A673 (cell line): ENCODE measurements around the gene FIBCD1. TPM values are rescaled to one million over a fixed set of nuclear protein-coding genes. Genes with fewer than 3 reads are reported as not detected.

ENCODE experiments used
- BruUV-seq: library from RNA; stranded (reverse); fragments of 400-500 nt; replicated peaks from 2 replicates; lab custom pipeline; 2021; lab: Mats Ljungman, UMichigan
- CTCF ChIA-PET: fragments of 300-600 bp; sonication (Branson Sonifier 250); formaldehyde crosslinking; loops from one replicate; lab custom pipeline; 2022; ENCODE audit warnings: antibody characterized with exemption; lab: Charles Lee
- POLR2A ChIA-PET: fragments of 300-600 bp; sonication (Branson Sonifier 250); formaldehyde crosslinking; loops from one replicate; lab custom pipeline; 2022; ENCODE audit warnings: antibody characterized with exemption; ENCODE audit not compliant: low non-redundant PET; lab: Charles Lee
- DNase-seq: peaks from one replicate; pipeline ENCODE4 v3.0.0-alpha.2; 2015; ENCODE audit warnings: low spot score
- H3K27ac ChIP-seq: fragments of 200-600 bp; sonication (generic); 2 replicates; pipeline ENCODE4 v1.5.1; 2016; ENCODE audit warnings: mixed run types, low read depth, mild to moderate bottlenecking, mixed read lengths, antibody characterized with exemption, low read length; ENCODE audit not compliant: poor library complexity, severe bottlenecking
- H3K27me3 ChIP-seq: fragments of 200-600 bp; sonication (generic); replicated peaks from 2 replicates; pipeline ENCODE4 v1.6.1; 2017; ENCODE audit warnings: mixed run types, low read depth, mild to moderate bottlenecking, mixed read lengths, antibody characterized with exemption, low read length; ENCODE audit not compliant: insufficient read depth, poor library complexity
- H3K36me3 ChIP-seq: fragments of 200-600 bp; sonication (generic); 2 replicates; pipeline ENCODE4 v1.6.1; 2016; ENCODE audit warnings: mixed run types, mild to moderate bottlenecking, mixed read lengths, antibody characterized with exemption, low read length; ENCODE audit not compliant: insufficient read depth, poor library complexity, severe bottlenecking
- H3K4me1 ChIP-seq: fragments of 200-600 bp; sonication (generic); 2 replicates; pipeline ENCODE4 v1.6.1; 2017; ENCODE audit warnings: mixed run types, mild to moderate bottlenecking, mixed read lengths, antibody characterized with exemption, low read length; ENCODE audit not compliant: insufficient read depth, poor library complexity, severe bottlenecking
- H3K4me3 ChIP-seq: fragments of 200-600 bp; sonication (generic); 2 replicates; pipeline ENCODE4 v1.5.1; 2016; ENCODE audit warnings: low read depth, mixed run types, mild to moderate bottlenecking, mixed read lengths, low read length; ENCODE audit not compliant: poor library complexity, severe bottlenecking
- H3K9me3 ChIP-seq: fragments of 200-600 bp; sonication (generic); 2 replicates; pipeline ENCODE4 v1.6.1; 2016; ENCODE audit warnings: mixed run types, low read depth, mild to moderate bottlenecking, mixed read lengths, antibody characterized with exemption, low read length; ENCODE audit not compliant: poor library complexity, severe bottlenecking
- CTCF ChIP-seq: fragments of 300-800, 200-600 bp; sonication (generic); conservative IDR thresholded peaks from 2 replicates; pipeline ENCODE4 v1.5.1; 2017; ENCODE audit warnings: low read depth, mild to moderate bottlenecking, antibody characterized with exemption, low read length, moderate library complexity, mixed read lengths
- EZH2 ChIP-seq: fragments of 200-600 bp; sonication (generic); IDR thresholded peaks from 2 replicates; pipeline ENCODE4 v1.6.1; 2017; ENCODE audit warnings: borderline replicate concordance, low read depth, mild to moderate bottlenecking, mixed read lengths, antibody characterized with exemption, low read length; ENCODE audit not compliant: poor library complexity, severe bottlenecking
- intact Hi-C: fragments of 100-400 bp; cut with micrococcal nuclease; formaldehyde crosslinking; loops from one replicate; pipeline ENCODE4 v1.10.0; 2022; ENCODE audit not compliant: unreplicated experiment
- total RNA-seq: library from RNA; stranded (reverse); gene quantifications from 2 replicates; pipeline ENCODE4 v1.2.3, GENCODE V29; 2021

The FIBCD1 gene
- total RNA-seq, 1 experiment from 2014 or later: 0.19 TPM

- Histone ChIP-seq H3K27ac (no peak overlapping the region), H3K4me1 (no peaks in the 10 kb centered on the region), H3K4me3 (no peak overlapping the region), H3K36me3 (no peaks in the 10 kb centered on the region), H3K27me3 (no peaks in the 10 kb centered on the region), H3K9me3 (no peaks in the 10 kb centered on the region)
- ChIA-PET CTCF (no interaction called here), POLR2A (no interaction called here)
- no TSS peak for BruUV-seq
- TF ChIP-seq EZH2 (no peak), CTCF (no peak)
- DNase-seq: no peak
- intact Hi-C loops: no loop called here
Measured at GRCh38 chr9:130915096-130915447, 24.0 kb downstream of the FIBCD1 start.

- ChIA-PET CTCF (no interaction called here), POLR2A (no interaction called here)
- no peaks in the 10 kb centered on the region for H3K9me3 ChIP-seq
- H3K27ac ChIP-seq: no peak overlapping the region
- BruUV-seq: no TSS peak
- H3K4me1 ChIP-seq: no peaks in the 10 kb centered on the region
- H3K4me3 ChIP-seq: no peak overlapping the region
- DNase-seq: no peak
- intact Hi-C loops: no loop called here
- TF ChIP-seq EZH2 (no peak), CTCF (no peak)
- H3K27me3 ChIP-seq: no peaks in the 10 kb centered on the region
- H3K36me3 ChIP-seq: no peaks in the 10 kb centered on the region
Measured at GRCh38 chr9:130914417-130915095, 24.5 kb downstream of the FIBCD1 start.

- no peaks in the 10 kb centered on the region for H3K9me3 ChIP-seq
- H3K36me3 ChIP-seq: no peaks in the 10 kb centered on the region
- no peaks in the 10 kb centered on the region for H3K4me1 ChIP-seq
- H3K27ac ChIP-seq: no peak overlapping the region
- TF ChIP-seq CTCF: no peak
- TF ChIP-seq EZH2: no peak
- H3K4me3 ChIP-seq: no peak overlapping the region
- CTCF ChIA-PET: no interaction called here
- intact Hi-C loops: no loop called here
- no peak for DNase-seq
- H3K27me3 ChIP-seq: no peaks in the 10 kb centered on the region
- BruUV-seq: no TSS peak
- POLR2A ChIA-PET: no interaction called here
Measured at GRCh38 chr9:130913599-130914416, 25.2 kb downstream of the FIBCD1 start.
